HUES48 (cell line): Measurements from ENCODE around the gene HAL.

Experiments used
- H3K27ac ChIP-seq: one replicate; pipeline ENCODE4 v1.7.0; 2013; ENCODE audit warnings: low read depth, low read length, inconsistent platforms
- H3K27me3 ChIP-seq: 2 replicates; pipeline ENCODE4 v1.6.1; 2013; ENCODE audit warnings: mild to moderate bottlenecking, low read length; ENCODE audit not compliant: control insufficient read depth, insufficient read depth
- H3K36me3 ChIP-seq: 2 replicates; pipeline ENCODE4 v1.6.1; 2013; ENCODE audit warnings: low read length; ENCODE audit not compliant: control insufficient read depth, insufficient read depth
- H3K4me1 ChIP-seq: 2 replicates; pipeline ENCODE4 v1.6.1; 2013; ENCODE audit warnings: mild to moderate bottlenecking, low read length; ENCODE audit not compliant: control insufficient read depth, insufficient read depth
- H3K4me3 ChIP-seq: 2 replicates; pipeline ENCODE4 v1.5.1; 2013; ENCODE audit warnings: mild to moderate bottlenecking, low read depth, low read length
- H3K9ac ChIP-seq: 2 replicates; pipeline ENCODE4 v1.6.1; 2013; ENCODE audit warnings: mild to moderate bottlenecking, low read depth, low read length, moderate library complexity
- H3K9me3 ChIP-seq: 2 replicates; pipeline ENCODE4 v1.6.1; 2013; ENCODE audit warnings: low read length; ENCODE audit not compliant: control insufficient read depth, insufficient read depth

The HAL gene

DNA sequence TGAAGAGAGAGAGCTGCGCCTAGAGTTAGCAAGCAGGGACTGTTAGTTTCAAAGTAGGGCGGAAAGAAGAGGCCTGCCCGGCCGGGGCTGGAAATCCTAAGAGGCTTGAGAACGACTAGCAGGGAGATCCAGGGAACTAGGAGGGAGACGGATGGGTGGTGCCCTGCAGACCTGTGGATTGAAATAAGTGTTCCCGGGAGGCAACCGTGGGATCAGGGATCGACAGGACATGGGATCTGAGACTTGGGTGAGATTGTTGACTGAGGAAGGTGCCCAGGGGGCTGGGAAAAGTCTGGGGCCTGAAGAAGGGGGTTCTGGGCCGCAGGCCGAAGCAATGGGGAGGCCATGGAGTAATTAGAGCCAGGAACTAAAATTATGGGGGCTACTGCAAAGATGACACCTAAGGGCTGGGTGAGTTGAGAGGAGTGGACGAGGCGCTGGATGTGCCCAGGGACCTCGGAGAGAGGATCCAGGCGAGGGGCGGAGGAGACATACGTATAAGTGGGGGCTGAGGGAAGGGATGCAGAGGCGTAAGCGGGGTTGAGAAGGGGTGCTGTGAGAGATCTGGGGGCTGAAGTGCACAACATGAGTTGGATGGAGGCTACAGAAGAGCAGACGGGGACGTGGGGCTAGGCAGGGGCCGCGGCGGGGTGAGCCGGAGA lies 38.6 kb upstream of the HAL start:
- H3K27ac ChIP-seq = peak overlapping the region; percentile 79

DNA sequence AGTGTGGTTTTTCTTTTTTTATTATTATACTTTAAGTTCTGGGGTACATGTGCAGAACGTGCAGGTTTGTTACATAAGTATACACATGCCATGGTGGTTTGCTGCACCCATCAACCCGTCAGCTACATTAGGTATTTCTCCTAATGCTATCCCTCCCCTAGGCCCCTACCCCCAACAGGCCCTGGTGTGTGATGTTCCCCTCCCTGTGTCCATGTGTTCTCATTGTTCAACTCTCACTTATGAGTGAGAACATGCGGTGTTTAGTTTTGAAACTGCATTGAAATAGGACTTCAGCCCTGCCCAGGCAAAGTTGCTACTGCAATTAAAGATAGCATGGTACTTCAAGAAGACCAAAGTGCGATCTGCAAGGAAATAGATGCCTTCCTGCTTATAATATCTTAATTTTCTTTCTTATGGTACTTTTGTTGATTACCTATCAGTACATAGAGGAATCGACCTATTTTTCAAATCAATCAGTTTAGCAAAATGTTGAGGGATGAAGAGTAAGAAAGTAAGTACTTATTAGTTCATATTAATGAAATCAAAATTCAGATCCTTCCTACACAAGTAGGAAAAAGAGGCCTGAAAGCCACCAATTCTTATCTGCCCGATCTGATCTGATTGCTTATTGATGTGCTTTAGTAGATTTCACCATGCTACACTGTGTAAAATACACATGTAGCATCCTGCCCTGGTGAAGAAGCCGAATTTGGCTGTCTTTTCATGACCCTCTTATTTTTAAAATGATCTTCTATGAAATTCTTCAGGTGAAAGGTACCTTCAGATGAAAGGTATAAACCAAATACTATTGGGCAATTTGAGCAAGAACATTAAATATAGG lies 37.6 kb upstream of the HAL start:
- Histone ChIP-seq H3K36me3 (peaks cover 4% of the 10 kb centered on the region; the same call in 1 of the 2 replicates), H3K4me1 (peaks cover 6% of the 10 kb centered on the region), H3K27me3 (no peaks in the 10 kb centered on the region), H3K9ac (no peak overlapping the region), H3K4me3 (peak overlapping the region; percentile 97), H3K9me3 (no peaks in the 10 kb centered on the region), H3K27ac (no peak overlapping the region)

More for the DNA sequence above, 38.6 kb upstream of the HAL start:
- Histone ChIP-seq H3K4me3 (peak overlapping the region; percentile 97), H3K27me3 (no peaks in the 10 kb centered on the region), H3K4me1 (peaks cover 6% of the 10 kb centered on the region), H3K9me3 (no peaks in the 10 kb centered on the region), H3K9ac (peak overlapping the region; percentile 47), H3K36me3 (no peaks in the 10 kb centered on the region)

DNA sequence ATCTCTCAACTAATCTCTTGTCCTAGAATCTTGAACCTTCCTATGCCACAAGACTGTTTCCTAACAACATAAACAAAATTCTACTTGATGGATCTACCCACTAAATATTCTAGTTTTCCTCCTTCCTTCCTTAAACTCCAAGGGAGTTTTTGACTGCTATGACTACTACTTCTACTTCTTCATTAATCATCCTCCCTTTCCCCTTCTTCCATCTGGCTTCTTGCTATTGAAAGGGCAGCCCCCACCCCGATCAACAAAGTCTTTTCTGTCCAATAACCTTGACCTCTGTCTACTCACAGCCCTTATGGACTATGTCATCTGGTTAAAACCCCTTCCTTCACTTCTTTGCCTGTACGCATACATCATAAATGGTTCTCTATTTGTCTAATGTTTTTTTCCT lies 33.7 kb upstream of the HAL start:
- Histone ChIP-seq H3K27ac (no peak overlapping the region), H3K4me1 (peaks cover 6% of the 10 kb centered on the region), H3K36me3 (peaks cover 43% of the 10 kb centered on the region), H3K9me3 (no peaks in the 10 kb centered on the region), H3K9ac (no peak overlapping the region), H3K27me3 (no peaks in the 10 kb centered on the region), H3K4me3 (no peak overlapping the region)

DNA sequence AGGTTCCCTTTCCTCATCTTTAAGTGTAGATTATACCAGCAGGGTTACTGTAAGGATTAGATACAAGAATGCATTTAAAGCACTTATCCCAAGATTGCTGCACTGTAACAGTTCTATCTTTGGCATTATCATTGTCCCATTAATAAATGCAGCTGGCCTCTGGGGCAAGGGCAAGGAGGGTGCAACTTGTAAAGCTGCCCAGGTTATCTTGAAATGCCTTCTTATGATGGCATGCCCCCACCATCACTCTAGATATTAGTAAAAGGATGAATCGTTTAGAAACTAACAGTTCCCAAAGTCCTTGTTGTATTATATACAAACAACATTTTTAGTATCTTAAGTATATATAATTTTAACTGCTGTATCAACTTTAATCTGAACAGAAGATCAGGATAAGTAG lies 32.4 kb upstream of the HAL start:
- Histone ChIP-seq H3K9me3 (no peaks in the 10 kb centered on the region), H3K4me3 (no peak overlapping the region), H3K27me3 (no peaks in the 10 kb centered on the region), H3K27ac (no peak overlapping the region), H3K36me3 (peaks cover 53% of the 10 kb centered on the region), H3K4me1 (no peaks in the 10 kb centered on the region), H3K9ac (no peak overlapping the region)

DNA sequence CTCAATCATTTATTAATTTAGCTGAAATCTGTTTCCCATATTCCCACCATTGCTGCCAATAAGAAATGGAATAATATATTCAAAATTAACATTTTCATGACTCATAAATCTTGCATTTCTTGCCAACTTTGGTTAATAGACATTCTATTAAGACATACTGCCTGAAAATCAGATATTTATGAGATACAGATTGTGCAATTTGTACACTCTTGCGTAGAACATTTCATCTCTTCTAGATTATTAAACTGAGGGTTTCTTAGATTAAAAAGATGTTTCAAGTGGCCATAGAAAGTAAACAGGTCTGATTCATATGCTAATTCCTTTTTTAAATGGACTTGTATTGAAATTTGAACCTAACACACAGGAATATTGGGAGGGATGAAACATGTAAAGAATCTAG lies 30.2 kb upstream of the HAL start:
- H3K4me3 ChIP-seq = no peak overlapping the region
- no peak overlapping the region for H3K27ac ChIP-seq
- no peaks in the 10 kb centered on the region for H3K27me3 ChIP-seq
- H3K36me3 ChIP-seq = peaks cover 75% of the 10 kb centered on the region
- H3K9me3 ChIP-seq = no peaks in the 10 kb centered on the region
- H3K4me1 ChIP-seq = no peaks in the 10 kb centered on the region
- no peak overlapping the region for H3K9ac ChIP-seq

DNA sequence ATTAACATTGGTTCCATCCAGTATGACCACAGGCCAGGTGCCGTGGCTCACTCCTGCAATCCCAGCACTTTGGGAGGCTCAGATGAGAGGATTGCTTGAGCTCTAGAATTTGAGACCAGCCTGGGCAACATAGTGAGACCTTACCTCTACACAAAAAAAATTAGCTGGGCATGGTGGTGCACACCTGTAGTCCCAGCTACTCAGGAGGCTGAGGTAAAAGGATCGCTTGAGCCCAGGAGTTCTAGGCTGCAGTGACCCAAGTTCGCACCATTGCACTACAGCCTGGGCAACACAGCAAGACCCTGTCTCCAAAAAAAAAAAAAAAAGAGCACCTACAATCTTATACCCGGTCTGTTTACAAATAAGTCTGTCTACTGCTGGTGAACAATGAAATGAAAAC lies 29.4 kb upstream of the HAL start:
- Histone ChIP-seq H3K27ac (no peak overlapping the region), H3K9me3 (no peaks in the 10 kb centered on the region), H3K4me1 (no peaks in the 10 kb centered on the region), H3K36me3 (peaks cover 83% of the 10 kb centered on the region), H3K4me3 (no peak overlapping the region), H3K27me3 (no peaks in the 10 kb centered on the region), H3K9ac (no peak overlapping the region)

DNA sequence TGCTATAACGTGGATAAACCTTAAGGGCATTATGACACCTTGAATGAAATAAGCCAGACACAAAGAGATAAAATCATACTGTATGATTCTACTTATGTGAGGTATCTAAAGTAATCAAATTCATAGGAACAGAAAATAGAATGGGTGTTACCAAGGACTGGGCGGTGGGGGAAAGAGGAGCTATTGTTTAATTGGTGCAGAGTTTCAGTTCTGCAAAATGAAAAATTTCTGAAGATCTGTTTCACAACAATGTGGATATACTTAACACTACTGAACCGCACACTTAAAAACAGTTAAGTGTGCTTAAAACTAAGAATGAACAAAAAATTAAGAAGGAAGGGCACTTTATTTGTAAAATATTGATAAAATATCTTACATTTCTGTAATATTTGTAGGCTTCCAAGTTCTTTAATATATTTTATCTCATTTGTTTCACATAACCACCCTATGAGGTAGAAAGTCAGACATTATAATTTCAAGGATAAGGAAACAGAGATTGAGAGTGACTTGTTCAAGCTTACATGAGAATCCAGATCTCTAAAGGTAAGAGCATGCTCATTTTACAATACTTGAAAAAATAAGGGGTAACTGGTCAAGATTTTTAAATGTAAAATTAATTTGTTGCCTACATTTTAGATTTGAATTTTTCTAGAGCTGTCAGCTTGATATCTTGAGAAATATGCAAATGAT lies 24.3 kb upstream of the HAL start:
- Histone ChIP-seq H3K27ac (no peak overlapping the region), H3K27me3 (no peaks in the 10 kb centered on the region), H3K9ac (no peak overlapping the region), H3K4me3 (no peak overlapping the region), H3K36me3 (peaks cover 89% of the 10 kb centered on the region), H3K4me1 (no peaks in the 10 kb centered on the region), H3K9me3 (no peaks in the 10 kb centered on the region)

DNA sequence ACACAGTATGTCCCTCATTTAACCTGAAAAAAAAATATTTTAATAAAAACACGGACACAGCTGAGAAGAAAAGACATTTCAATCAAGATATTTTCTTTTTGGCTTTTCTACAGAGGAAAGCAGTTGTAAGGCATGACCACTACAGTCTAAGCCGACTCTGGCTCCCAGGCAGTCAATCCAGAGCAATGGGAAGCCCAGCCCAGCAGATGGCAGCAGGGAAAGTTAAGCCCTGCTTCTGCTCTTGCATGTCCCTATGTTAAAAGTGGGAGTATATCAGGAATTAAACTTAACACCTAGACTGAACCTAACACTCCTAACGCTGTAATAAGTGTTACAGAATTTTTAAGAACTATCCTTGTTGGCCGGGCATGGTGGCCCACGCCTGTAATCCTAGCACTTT lies 19.5 kb upstream of the HAL start:
- Histone ChIP-seq H3K9me3 (no peaks in the 10 kb centered on the region), H3K27ac (no peak overlapping the region), H3K27me3 (no peaks in the 10 kb centered on the region), H3K4me1 (no peaks in the 10 kb centered on the region), H3K9ac (no peak overlapping the region), H3K36me3 (peaks cover 92% of the 10 kb centered on the region), H3K4me3 (no peak overlapping the region)

DNA sequence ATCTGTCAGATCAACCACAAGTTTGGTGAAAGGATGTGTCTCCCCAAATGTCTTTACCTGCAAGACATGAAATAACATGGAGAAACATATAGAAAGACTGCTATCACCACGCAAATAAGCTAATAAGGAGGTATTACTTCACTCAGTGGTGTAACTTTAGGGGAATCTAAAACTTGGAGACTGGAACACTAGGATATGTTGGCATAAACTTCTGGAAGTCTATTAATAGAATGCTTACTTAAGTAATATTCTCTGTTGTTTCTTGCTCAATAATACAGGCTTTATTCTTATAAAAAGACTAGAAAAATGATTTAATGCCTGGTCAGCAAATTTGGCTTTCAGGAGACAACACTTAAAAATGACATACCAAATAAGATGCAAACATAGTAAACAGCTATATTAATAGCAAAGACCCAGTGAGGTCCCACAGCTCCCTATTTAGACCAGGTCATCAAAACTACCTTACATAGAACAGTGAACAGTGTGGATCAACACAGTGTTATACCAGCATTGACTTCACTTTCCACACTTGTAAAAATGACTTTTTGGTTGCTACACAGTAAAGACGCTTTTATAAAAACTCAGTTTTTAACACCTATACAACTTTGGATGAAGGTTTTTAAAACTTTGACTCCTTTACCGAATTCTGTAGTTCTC lies 18.9 kb upstream of the HAL start:
- Histone ChIP-seq H3K27me3 (no peaks in the 10 kb centered on the region), H3K9me3 (no peaks in the 10 kb centered on the region), H3K4me3 (no peak overlapping the region), H3K4me1 (no peaks in the 10 kb centered on the region), H3K27ac (no peak overlapping the region), H3K9ac (no peak overlapping the region), H3K36me3 (peaks cover 92% of the 10 kb centered on the region)

DNA sequence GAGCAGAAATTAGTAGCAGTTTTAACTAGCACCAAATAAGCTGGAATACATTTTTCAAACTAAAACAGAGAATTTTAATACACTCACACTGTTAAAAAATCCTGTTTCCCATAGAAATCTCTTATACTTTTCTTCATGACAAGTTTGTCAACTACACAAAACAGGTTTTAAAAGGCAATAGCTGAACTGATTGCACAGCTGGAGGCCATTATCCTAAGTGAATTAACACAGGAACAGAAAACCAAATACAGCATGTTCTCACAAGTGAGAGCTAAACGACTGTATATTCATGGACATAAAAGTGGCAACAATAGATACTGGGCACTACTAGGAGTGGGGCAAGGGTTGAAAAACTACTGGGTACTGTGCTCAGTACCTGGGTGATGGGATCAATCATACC lies 11.6 kb upstream of the HAL start:
- no peak overlapping the region for H3K4me3 ChIP-seq
- H3K36me3 ChIP-seq = peaks cover 99% of the 10 kb centered on the region
- no peak overlapping the region for H3K27ac ChIP-seq
- no peaks in the 10 kb centered on the region for H3K9me3 ChIP-seq
- H3K4me1 ChIP-seq = no peaks in the 10 kb centered on the region
- no peak overlapping the region for H3K9ac ChIP-seq
- H3K27me3 ChIP-seq = no peaks in the 10 kb centered on the region
